DMS114 treated with DMSO at 0.1 percent for 48 hours (cell line): ENCODE measurements around the gene CHST11.

ENCODE experiments used
- DNase-seq: peaks from one replicate; lab custom pipeline; 2025; ENCODE audit not compliant: unreplicated experiment; lab: John Stamatoyannopoulos, UW

The CHST11 gene

GRCh38 chr12:104456417-104456949 lies at the start of gene CHST11:
Gene CHST11 (plus strand): TSS chr12:104456948.
- DNase-seq: peak; percentile 74

DNA sequence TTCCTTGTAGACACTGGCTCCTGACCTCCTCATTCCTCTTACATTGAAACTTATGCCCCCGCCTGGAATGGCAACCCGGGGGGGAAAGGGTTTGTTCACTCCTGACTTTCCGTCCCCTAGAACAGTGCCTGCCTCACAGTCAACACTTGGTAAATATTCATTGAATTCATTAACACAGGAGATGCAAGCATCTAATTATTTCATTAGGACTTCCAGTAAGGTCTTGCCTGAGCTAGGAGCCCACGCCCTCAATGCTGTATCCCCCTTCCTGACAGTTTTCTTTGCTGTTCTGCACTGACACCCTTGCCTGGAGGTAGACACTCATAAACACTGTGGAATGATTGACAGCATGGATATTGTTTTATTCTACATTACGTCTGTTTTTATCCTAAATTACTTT lies 49.3 kb upstream of the CHST11 start:
- no peak for DNase-seq

DNA sequence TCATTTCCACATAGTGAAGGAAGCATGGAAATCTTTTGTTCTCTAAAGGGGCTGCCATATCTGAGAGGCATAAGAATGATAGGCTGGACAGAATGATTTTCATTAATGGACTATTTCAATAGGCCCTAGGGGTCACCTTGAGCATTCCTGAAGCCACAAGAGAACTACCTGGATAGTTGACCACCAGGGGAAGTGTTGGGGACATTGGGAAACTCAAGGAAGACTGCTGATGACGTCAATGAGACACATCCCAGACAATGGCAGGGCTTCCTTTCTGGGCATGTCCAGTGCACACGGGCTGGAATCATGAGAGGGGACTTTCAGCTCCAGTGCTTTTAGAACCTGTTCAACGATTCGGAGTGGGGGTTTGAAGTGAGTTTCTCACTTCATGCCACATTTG lies 48.8 kb upstream of the CHST11 start:
- no peak for DNase-seq

DNA sequence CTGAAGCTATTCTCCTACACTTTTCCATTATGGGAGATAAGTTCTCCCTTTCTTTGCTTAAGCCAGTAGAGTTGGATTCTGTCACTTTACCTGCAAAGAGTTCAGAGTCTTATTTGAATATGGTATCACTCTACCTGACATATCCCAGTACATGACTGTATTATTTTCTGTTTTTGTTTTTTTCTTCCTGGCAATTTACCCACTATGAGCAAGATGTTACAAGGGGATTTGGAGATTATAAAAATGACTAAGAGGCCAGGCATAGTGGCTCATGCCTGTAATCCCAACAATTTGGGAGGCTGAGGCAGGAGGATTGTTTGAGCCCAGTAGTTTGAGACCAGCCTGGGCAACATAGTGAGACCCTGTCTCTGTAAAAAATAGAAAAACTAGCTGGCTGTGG lies 46.4 kb upstream of the CHST11 start:
- no peak for DNase-seq

DNA sequence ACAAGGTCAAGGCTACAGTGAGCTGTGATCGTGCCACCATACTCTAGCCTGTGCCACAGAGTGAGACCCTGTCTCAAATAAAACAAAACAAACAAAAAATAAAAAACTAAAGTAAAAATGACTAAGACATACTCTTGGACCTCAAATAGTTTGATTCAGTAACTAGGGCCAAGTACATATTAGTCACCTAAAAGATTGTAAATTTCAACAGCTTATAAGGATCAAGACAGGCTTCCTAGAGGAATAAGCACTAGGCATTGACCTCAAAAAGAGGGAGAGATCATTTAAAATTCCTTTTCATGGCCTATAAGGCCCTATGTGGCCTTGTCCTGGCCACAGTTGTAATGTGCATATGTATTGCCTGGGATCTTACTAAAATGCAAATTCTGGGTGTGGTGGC lies 46.0 kb upstream of the CHST11 start:
- DNase-seq: no peak

- DNase-seq: no peak
These were observed 44.7 kb upstream of the CHST11 start for GRCh38 chr12:104411826-104412641.

DNA sequence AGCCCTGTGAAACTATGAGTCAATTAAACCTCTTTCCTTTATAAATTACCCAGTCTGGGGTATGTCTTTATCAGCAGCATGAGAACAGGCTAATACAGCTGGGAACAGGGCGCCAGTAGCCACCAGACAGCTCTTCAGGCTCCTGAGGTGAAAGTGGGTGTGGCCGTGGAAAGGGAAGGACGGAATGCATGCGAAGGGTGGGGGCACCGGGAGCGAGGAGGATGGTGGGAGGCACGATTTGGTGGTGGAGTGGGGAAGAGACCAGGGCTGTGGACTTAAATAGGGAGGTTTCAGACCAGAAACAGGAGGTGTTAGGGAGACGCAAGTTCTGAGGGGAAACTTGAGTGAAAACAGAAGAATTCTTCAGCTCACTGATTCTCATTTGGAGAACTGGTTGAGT lies 44.1 kb upstream of the CHST11 start:
- no peak for DNase-seq

DNA sequence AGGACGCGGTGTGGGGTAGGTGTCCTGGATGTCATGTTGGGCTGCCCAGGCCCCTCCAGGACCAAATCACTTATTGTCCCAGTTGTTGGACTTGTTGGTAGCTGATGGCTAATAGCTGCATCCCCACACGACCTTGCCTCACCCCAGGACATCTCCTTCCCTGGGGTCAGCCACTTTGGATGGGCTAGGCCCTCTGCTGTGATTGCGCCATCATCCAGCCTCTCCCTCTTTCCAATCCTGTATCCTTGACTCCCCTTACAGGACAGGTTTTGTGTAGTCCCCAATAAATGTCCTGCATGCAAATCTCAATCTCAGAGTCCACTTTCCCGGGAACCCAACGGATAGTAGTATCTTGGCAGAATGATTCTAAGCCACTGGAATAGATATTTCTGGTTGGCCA lies 43.4 kb upstream of the CHST11 start:
- DNase-seq: no peak

DNA sequence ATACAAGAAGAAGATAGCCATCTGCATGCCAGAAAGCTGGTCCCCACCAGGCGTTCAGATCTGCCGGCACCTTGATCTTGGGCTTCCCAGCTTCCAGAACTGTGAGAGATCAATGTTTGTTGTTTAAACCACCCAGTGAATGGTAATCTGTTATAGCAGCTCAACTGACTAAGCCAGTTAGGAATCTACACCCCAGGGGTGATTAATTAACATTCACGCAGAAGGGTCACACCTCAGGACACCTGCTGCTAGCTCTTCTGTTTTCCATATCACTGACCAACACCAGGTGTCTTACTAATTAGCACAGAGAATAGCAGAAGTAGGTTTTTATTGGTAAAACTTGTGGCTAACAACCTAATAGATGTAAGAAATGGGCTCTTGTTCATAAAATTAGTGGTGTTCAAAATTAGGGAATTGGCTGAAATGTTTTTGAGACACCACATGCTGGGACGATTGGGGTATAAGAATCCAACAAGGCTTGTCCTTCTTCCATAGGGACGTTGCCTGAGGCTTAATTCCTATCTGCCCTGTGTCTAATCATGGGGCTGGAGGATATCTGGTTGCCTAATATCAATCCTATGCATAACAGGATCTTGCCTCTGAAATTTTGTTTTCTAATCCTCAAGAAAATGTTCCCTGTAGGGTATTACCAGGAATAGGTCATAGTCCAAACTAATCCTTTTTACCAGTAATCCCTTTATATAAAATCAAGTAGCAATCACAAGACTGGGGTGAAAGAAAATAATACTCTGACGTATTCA lies 42.0 kb upstream of the CHST11 start:
- DNase-seq: no peak

DNA sequence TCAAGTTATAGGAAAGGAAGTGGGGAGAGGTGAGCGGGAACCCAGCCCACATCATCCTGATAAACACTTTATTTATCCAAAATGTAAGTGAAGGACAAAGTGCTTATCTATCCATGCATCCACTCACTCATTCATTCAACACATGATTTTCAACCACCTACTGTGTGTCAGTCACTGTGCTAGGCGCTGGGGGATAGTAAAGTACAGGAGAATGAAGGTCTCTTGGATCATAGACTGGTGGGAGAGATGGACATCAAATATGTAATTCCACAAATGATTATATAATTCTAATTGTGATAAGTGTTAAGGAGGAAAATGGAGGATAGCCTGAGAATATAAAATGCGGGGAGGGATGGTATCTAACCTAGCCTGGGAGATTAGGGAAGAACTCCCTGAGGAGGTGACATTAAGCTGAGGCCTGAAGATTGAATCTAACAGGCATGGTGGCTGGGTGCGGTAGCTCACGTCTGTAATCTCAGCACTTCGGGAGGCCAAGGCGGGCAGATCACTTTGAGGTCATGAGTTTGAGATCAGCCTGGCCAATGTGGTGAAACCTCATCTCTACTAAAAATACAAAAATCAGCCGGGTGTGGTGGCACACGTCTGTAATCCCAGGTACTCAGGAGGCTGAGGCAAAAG lies 41.3 kb upstream of the CHST11 start:
- DNase-seq: no peak

DNA sequence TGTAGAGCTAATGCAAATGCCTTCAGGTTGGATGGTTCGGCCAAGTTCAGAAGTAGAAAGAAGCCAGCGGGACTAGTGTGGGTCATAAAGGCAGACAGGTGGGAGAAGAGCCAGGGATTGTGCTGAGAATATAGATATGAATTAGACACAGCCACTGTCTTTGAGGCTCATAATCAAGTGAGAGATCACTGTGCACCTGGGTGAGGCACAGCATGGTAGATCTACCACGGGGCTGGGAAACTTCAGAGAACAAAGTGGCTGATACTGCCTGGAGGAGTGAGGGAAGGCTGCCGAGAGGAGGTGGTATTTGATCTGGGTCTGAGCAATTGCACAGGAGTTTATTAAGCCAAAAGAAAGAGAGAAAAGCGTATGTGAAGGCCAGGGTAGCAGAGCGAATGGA lies 40.6 kb upstream of the CHST11 start:
- no peak for DNase-seq

DNA sequence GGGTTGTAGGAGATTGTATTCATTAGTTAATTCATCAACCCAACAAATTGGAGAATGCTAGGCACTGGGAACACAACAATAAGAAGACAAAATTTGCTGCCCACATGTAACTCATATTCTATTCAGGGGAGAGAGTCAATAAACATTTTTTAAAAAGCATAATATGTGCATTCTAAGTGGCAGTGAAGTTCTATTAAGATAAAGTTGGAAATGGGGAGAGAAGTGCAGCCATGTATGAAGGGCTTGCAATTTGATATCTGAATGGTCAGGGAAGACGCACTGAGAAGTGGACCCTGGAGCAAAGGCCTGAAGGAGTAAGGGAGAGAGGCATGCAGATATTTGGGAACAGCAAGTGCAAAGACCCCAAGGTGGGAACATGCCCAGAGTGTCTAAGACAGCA lies 40.2 kb upstream of the CHST11 start:
- no peak for DNase-seq

GRCh38 chr12:104419717-104420116 lies 37.0 kb upstream of the CHST11 start:
- no peak for DNase-seq

DNA sequence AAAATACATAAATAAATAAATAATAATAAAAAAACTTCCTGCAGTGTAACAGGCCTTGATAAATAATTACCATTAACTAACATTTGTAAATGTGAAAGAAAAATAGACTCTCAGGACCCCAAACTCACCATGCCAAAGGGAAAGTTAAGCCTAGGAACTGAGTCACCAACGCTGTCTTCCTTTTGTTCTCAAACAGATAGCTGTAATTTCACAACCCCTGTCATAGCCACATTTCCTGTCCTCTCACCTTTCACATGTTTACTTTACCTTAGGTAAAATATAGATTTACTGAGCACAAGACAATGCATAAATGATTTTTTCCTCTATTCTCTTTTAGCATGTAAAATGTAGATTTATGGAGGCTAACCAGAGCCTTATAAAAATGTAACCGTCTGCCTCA lies 35.9 kb upstream of the CHST11 start:
- DNase-seq: no peak

GRCh38 chr12:104421343-104421742 lies 35.4 kb upstream of the CHST11 start:
- no peak for DNase-seq

DNA sequence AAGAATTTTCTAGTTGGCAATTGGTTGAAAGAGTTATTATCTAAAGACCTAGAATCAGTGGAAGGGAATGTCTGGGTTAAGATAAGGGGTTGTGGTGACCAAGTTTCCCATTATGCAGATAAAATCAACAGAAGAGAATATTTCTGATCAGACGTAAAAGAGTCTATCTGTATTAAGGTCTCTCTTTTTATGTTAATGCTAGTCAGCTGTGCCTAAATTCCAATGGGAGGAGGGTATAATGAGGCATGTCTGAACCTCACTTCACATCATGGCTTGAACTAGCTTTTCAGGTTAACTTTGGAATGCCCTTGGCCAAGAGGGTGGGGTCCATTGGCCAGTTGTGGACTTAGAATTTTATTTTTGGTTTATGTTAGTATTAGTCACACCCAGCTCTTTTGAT lies 34.3 kb upstream of the CHST11 start:
- DNase-seq: no peak

- DNase-seq: no peak
These were observed 33.5 kb upstream of the CHST11 start for GRCh38 chr12:104423273-104423672.

- DNase-seq: no peak
These were observed 32.9 kb upstream of the CHST11 start for GRCh38 chr12:104423809-104424208.

DNA sequence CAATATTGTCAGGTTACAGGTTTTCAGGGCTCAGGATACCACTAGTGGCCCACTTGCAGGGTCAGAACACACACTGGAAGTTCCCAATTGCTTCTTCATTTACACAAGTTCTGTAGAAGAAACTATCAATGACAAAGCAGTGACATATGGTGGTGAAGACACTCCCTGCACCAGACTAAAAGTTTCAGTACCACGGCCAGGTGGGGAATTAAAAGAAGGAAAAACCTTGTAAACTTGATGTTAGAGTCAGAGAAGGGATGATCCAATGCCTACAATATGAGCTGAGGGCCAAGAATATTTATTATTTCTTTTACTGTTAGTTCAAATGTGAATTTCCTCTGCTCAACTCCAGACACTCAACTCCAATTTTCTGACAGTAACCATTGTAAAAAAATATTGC lies 31.8 kb upstream of the CHST11 start:
- DNase-seq: no peak

DNA sequence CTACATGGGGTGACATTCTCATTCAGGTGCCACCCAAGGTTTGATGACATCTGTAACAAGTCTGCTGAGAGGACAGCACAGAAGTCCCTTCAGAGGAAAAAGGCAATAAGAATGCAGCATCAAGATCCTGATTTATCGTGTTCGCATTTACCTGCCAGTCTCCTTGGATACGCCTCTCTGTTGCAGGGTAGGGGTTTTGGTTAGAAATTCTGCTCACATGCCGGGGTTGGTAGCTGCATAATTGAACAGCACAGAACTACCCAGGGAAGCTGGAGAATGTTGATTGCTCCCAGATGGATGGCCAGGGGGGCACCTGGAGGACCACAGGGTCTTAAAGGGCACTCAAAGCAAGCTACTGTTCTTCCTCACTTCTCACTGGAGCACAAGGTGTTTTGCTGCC lies 31.1 kb upstream of the CHST11 start:
- DNase-seq: no peak

- no peak for DNase-seq
These were observed 29.7 kb upstream of the CHST11 start for GRCh38 chr12:104426926-104427546.
